Body of pancreas (tissue), 4 donors: ENCODE data around the gene CHTOP.

ENCODE experiments used
- POLR2A ChIP-seq, 3 donors: fragments of 450-650 bp; IDR thresholded peaks; one replicate each; pipeline ENCODE4 v1.6.1; 2016; ENCODE audit warnings: antibody characterized with exemption in 3 of 3, mild to moderate bottlenecking in 2 of 3
- TF ChIP-seq, protein P1 (sequence below), 7 experiments: fragments of 450-650 bp in 4 of 7; fragments of 200-600 bp in 3 of 7; sonication (generic) in 3 of 7; IDR thresholded peaks; one replicate each; pipeline ENCODE4 v1.5.1; 2016 to 2019; ENCODE audit warnings: antibody characterized with exemption in 7 of 7

- no peak for TF ChIP-seq POLR2A (IDR thresholded peaks at IDR 0.05)
- TF ChIP-seq, protein P1, sequence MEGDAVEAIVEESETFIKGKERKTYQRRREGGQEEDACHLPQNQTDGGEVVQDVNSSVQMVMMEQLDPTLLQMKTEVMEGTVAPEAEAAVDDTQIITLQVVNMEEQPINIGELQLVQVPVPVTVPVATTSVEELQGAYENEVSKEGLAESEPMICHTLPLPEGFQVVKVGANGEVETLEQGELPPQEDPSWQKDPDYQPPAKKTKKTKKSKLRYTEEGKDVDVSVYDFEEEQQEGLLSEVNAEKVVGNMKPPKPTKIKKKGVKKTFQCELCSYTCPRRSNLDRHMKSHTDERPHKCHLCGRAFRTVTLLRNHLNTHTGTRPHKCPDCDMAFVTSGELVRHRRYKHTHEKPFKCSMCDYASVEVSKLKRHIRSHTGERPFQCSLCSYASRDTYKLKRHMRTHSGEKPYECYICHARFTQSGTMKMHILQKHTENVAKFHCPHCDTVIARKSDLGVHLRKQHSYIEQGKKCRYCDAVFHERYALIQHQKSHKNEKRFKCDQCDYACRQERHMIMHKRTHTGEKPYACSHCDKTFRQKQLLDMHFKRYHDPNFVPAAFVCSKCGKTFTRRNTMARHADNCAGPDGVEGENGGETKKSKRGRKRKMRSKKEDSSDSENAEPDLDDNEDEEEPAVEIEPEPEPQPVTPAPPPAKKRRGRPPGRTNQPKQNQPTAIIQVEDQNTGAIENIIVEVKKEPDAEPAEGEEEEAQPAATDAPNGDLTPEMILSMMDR (IDR thresholded peaks at IDR 0.05): peak; percentile 45 to 91 (median 85)
Observed at GRCh38 chr1:153677718-153678518, 44.1 kb downstream of the CHTOP start.
